HG02571 (cell line): ENCODE results near the gene NINJ1.
"Not testable (repeated sequence)": the region's sequence is repeated elsewhere in the genome, so short reads cannot be mapped to it uniquely, and the experiment has no call there.

Source experiments
- ATAC-seq: cut with Tn5 transposase; IDR thresholded peaks from one replicate; pipeline ENCODE4 v1.9.1; 2021; ENCODE audit warnings: mild to moderate bottlenecking, moderate library complexity; ENCODE audit not compliant: unreplicated experiment

Gene NINJ1

DNA sequence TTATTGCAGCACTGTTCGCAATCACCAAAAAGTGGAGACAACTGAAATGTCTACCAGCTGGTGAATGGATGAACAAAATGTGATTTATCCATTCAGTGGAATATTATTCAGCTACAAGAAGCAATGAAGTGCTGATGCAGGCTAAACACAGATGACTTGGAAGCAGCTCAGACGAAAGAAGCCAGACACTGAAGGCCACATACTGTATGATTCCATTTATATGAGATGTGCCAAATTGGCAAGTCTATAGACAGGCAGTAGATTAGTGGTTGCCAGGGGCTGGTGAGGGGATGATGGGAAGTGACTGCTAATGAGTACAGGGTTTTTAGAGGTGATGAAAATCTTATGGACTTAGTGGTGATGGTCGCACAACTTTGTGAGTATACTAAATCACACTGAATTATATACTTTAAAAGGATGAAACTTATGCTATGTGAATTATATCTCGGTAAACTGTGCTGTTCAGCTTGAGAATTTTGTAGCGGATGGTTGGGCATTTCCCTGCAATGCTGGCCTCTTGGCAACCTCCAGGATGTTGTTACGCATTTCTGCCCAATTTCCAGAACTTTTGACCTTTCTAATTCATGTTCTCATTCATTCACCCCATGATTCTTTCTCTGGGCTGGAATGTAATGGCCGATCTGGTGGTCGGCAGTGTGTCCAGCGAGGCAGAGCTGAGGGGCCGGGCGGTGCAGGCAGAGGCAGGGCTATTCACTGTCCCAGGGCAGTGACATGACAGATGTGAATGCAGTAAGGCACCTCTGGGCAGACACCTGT is 27.9 kb upstream of the NINJ1 start:
- no peak for ATAC-seq

GRCh38 chr9:93159601-93160471 is 25.8 kb upstream of the NINJ1 start:
- peak; percentile 80 for ATAC-seq

GRCh38 chr9:93156475-93157008 is 22.5 kb upstream of the NINJ1 start:
- ATAC-seq, result no peak

DNA sequence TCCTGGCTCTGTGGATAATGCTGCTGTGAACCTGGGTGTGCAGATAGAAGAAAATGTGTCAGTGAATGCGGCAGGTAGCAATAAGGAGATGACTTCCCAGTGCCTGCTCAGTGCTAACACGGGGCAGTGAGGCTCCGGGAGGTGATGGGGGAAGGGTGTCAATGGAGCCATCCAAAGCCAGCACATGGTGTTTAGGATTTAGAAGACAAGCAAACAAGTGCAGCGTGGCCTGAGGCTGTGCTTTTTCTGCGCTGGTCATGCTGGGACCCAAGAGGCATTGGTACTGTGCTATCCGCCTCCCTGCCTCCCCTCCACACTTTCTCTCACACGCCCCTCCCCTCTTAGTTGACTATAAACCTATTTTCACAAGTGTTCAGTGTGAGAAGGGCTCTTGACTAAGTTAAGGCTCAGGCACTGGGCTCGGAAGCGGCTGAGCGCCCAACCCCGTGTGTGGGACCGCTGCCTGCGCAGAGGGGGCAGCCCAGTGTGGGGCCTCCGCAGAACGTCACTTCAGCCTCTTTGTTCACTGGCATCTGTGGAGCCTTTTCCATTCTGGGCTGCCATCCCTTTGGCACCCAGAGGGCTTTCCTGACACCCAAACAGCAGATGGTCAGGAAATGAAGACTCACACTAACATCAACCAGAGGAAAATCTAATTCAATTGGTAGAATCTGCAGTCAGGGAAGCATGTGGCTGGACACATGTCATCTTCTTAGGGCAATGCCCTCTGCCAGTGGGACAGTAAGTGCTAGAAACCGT is 21.8 kb upstream of the NINJ1 start:
- ATAC-seq, result no peak

DNA sequence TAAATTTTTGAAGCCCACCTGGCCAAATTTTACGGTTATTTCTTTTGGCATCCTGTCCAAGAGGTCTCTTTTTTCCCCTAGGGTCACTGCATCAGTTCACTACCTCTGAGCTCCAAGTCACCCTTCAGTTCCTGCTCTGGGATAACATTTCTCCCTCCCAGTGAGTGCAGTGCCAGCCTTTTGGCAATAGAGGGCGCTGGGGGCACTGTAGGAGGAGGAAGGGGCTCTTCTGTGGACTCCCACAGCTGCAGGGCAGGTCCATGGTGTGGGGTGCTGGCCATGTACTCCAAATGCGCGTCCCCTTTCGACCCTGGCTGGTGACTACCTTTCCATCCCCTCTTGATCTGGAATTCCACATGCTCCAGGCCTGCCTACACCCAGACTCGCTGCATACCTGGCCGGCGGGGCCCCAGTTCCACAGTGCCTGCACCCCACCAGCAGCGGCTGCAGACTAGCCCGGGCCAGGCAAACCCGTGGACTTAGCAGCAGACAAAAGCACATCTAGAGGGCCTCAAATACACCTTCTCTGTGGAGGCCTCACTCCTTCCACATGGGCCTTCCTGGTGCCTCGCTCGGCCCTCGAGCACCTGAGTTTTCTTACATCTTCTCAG is 20.3 kb upstream of the NINJ1 start:
- no peak for ATAC-seq

GRCh38 chr9:93151097-93151784 is 17.2 kb upstream of the NINJ1 start:
- ATAC-seq, result no peak

GRCh38 chr9:93149361-93149760 is 15.3 kb upstream of the NINJ1 start:
- no peak for ATAC-seq

DNA sequence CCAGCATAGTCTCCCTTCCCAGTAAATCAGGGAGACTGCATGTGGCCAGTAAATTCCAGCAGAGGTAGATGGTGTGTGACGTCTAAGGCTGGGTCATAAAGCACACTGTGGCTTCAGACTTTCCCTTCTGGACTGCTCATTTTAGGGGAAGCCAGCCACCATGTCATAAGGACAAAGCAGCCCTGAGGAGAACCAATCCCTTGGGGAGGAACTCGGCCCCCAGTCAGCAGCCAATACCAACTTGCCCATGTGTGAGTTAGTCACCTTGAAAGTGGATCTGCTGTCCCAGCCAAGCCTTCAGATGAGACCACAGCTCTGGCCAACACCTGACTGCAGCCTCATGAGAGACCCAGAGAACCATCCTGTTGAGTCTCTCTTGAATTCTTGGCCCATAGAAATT is 14.7 kb upstream of the NINJ1 start:
- no peak for ATAC-seq

DNA sequence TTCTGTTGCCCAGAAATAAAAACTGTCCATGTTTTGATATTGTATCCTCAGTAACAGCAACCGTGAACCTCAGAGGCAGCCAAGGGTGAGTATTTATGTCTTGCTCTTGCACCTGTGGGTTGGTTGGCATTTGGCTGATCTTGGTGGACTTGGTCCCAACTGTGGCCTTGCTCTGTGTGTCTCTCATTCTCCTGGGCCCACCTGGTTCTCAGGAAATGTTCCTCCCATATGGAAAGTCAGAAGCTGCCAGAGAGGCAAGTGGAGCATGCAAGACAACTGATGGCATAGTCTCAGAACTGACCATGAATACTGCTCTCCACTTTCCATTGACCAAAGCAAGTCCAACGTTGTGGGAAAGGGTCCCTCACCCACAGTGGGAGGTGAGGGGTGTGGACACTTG is 13.6 kb upstream of the NINJ1 start:
- ATAC-seq, result no peak

GRCh38 chr9:93146696-93147095 is 12.6 kb upstream of the NINJ1 start:
- not testable (repeated sequence) for ATAC-seq

- no peak for ATAC-seq
These were observed 9.9 kb upstream of the NINJ1 start for GRCh38 chr9:93143830-93144530.

DNA sequence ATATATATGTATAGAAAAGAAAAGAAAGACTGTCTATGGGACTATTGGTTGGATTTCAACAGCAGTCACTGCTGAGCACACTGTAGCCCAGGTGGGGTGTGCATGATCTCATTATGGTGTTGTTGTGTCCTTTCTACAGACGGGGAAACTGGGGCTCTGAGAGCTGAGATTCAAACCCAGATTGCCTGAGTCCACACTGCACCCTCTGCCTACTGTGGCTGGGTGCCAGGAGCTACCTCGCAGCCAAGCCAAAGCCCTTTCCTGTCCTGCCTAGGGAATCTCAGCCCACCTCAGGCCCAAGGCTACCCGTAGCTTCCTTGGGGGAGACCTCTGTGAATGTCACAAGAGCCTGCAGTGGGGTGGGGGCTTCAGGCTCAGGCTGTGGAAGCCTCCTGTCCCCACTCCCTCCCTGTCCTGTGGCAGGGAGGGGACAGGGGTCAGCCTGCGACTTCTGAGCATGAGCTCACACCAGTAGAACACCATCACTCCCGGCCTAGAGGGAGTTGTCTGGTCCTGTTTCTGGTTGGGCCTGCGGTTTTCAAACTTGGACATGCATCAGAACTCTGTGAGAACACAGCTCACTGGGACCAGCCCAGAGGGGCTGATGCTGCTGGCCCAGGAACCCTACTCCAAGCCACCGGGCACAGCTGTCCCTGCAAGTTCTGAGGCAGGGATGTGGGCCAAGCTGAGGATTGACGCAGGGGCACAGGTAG is 7.9 kb upstream of the NINJ1 start:
- no peak for ATAC-seq

- no peak for ATAC-seq
These were observed 5.5 kb upstream of the NINJ1 start for GRCh38 chr9:93139365-93140182.

DNA sequence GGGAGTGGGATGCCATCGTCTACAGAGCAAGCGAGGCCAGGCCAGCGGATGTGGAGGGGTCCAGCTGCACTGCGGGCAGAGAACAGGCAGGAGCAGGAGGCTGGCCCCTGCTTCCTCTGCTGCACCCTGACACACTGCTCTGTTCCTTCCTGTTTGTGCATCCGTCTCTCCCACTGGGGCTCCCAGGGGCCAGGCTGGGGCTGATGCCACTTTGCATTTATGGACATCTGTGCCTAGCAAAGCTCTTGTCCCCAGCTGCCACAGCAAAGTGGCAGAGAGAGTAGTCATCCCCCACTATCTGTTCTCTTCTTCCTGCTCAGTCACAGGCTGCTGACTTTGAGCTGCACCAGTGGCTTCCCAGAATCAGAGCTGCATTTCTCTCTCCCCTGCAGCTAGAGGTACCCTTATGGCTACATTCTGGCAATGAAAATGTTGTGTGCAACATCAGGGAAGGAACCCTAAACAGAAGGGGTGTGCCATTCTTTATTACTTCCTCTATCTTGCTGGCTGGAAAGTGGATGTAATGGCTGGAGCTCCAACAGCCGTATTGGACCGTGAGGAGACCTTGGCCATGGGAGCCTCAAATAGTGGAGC is 4.2 kb upstream of the NINJ1 start:
- no peak for ATAC-seq

GRCh38 chr9:93137362-93137761 is 3.3 kb upstream of the NINJ1 start:
- ATAC-seq, result no peak

DNA sequence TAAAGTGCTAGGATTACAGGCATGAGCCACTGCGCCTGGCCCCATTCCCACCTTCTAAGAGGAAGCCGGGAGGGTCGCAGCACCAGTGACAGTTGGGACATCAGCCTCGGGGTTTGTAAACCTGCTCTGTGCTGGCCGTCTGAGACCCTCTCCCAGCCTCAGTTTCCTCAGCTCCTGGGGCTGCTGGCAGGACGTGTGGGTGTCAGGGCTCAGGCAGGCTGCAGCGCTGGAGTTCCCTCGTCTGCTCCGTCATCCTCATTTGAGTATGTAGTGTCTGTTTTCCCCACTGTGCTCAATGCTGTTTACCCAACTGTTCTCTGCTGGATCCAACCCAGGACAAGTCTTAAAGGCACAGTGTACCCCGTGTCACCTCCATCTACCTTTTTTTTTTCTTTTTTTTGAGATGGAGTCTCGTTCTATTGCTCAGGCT is 2.0 kb upstream of the NINJ1 start:
- ATAC-seq, result no peak

GRCh38 chr9:93134740-93135444 is 841 bp upstream of the NINJ1 start:
- no peak for ATAC-seq
